ENCODE results near the gene TOLLIP.

TOLLIP gene

GRCh38 chr11:1236316-1237127, 72.9 kb downstream of the TOLLIP start:
- TF ChIP-seq CTCF (IDR thresholded peaks at IDR 0.05; ENCODE audit: poor library complexity, severe bottlenecking), result no peak
- Histone ChIP-seq H3K27me3 (ENCODE audit: insufficient read depth, poor library complexity, severe bottlenecking) (peaks cover 16% of the 10 kb centered on the region), H3K36me3 (ENCODE audit: low read depth) (no peaks in the 10 kb centered on the region), H3K4me1 (ENCODE audit: insufficient read depth, poor library complexity, severe bottlenecking) (no peaks in the 10 kb centered on the region), H3K27ac (ENCODE audit: poor library complexity, severe bottlenecking) (no peak overlapping the region), H3K9me3 (ENCODE audit: severe bottlenecking) (no peaks in the 10 kb centered on the region), H3K4me3 (ENCODE audit: severe bottlenecking) (no peak overlapping the region)
- DNase-seq (ENCODE audit: low spot score), result peak; percentile 57
- ATAC-seq (ENCODE audit: low read depth), result no peak

- DNase-seq (ENCODE audit: low spot score) (peak; percentile 38), ATAC-seq (ENCODE audit: low read depth) (no peak)
- Histone ChIP-seq H3K9me3 (ENCODE audit: severe bottlenecking) (no peaks in the 10 kb centered on the region), H3K27me3 (ENCODE audit: insufficient read depth, poor library complexity, severe bottlenecking) (peaks cover 22% of the 10 kb centered on the region), H3K4me3 (ENCODE audit: severe bottlenecking) (no peak overlapping the region), H3K27ac (ENCODE audit: poor library complexity, severe bottlenecking) (no peak overlapping the region), H3K36me3 (ENCODE audit: low read depth) (no peaks in the 10 kb centered on the region), H3K4me1 (ENCODE audit: insufficient read depth, poor library complexity, severe bottlenecking) (no peaks in the 10 kb centered on the region)
- TF ChIP-seq CTCF (IDR thresholded peaks at IDR 0.05; ENCODE audit: poor library complexity, severe bottlenecking), result no peak
Measured at GRCh38 chr11:1235901-1236315, 73.5 kb downstream of the TOLLIP start.

GRCh38 chr11:1235306-1235900, 74.0 kb downstream of the TOLLIP start:
- Histone ChIP-seq H3K9me3 (ENCODE audit: severe bottlenecking) (no peaks in the 10 kb centered on the region), H3K27me3 (ENCODE audit: insufficient read depth, poor library complexity, severe bottlenecking) (peaks cover 27% of the 10 kb centered on the region), H3K27ac (ENCODE audit: poor library complexity, severe bottlenecking) (no peak overlapping the region), H3K4me3 (ENCODE audit: severe bottlenecking) (no peak overlapping the region), H3K4me1 (ENCODE audit: insufficient read depth, poor library complexity, severe bottlenecking) (no peaks in the 10 kb centered on the region), H3K36me3 (ENCODE audit: low read depth) (no peaks in the 10 kb centered on the region)
- ATAC-seq (ENCODE audit: low read depth) (no peak), DNase-seq (ENCODE audit: low spot score) (peak; percentile 46)
- no peak for TF ChIP-seq CTCF (IDR thresholded peaks at IDR 0.05; ENCODE audit: poor library complexity, severe bottlenecking)

- no peaks in the 10 kb centered on the region for H3K9me3 ChIP-seq (ENCODE audit: severe bottlenecking)
- peaks cover 33% of the 10 kb centered on the region for H3K27me3 ChIP-seq (ENCODE audit: insufficient read depth, poor library complexity, severe bottlenecking)
- no peak for TF ChIP-seq CTCF (IDR thresholded peaks at IDR 0.05; ENCODE audit: poor library complexity, severe bottlenecking)
- H3K27ac ChIP-seq (ENCODE audit: poor library complexity, severe bottlenecking), result no peak overlapping the region
- H3K36me3 ChIP-seq (ENCODE audit: low read depth), result no peaks in the 10 kb centered on the region
- H3K4me1 ChIP-seq (ENCODE audit: insufficient read depth, poor library complexity, severe bottlenecking), result no peaks in the 10 kb centered on the region
- no peak overlapping the region for H3K4me3 ChIP-seq (ENCODE audit: severe bottlenecking)
- ATAC-seq (ENCODE audit: low read depth) (no peak), DNase-seq (ENCODE audit: low spot score) (peak; percentile 53)
Measured at GRCh38 chr11:1234771-1235305, 74.6 kb downstream of the TOLLIP start.

All from RWPE2 (cell line).